BLaER1 (cell line): ENCODE data around the gene ROR1.

Experiments used
- H3K27ac ChIP-seq: shearing (Covaris generic); formaldehyde crosslinking; 2 replicates; pipeline ENCODE4 v1.8.1; 2022
- H3K27me3 ChIP-seq: shearing (Covaris generic); formaldehyde crosslinking; 2 replicates; pipeline ENCODE4 v1.8.1; 2022
- H3K36me3 ChIP-seq: shearing (Covaris generic); formaldehyde crosslinking; 2 replicates; pipeline ENCODE4 v1.8.1; 2022
- H3K4me1 ChIP-seq: shearing (Covaris generic); formaldehyde crosslinking; 2 replicates; pipeline ENCODE4 v1.8.1; 2022
- H3K4me2 ChIP-seq: shearing (Covaris generic); formaldehyde crosslinking; 2 replicates; pipeline ENCODE4 v1.8.1; 2022
- H3K4me3 ChIP-seq: shearing (Covaris generic); formaldehyde crosslinking; 2 replicates; pipeline ENCODE4 v1.8.1; 2022
- H3K9ac ChIP-seq: shearing (Covaris generic); formaldehyde crosslinking; 2 replicates; pipeline ENCODE4 v1.8.1; 2022
- H3K9me3 ChIP-seq: shearing (Covaris generic); formaldehyde crosslinking; 2 replicates; pipeline ENCODE4 v1.8.1; 2022
- H4K20me1 ChIP-seq: shearing (Covaris generic); formaldehyde crosslinking; 2 replicates; pipeline ENCODE4 v1.8.1; 2022
- Cebpa-rat ChIP-seq: shearing (Covaris generic); IDR thresholded peaks from 2 replicates; pipeline ENCODE4 v1.8.1; 2022

Gene ROR1

DNA sequence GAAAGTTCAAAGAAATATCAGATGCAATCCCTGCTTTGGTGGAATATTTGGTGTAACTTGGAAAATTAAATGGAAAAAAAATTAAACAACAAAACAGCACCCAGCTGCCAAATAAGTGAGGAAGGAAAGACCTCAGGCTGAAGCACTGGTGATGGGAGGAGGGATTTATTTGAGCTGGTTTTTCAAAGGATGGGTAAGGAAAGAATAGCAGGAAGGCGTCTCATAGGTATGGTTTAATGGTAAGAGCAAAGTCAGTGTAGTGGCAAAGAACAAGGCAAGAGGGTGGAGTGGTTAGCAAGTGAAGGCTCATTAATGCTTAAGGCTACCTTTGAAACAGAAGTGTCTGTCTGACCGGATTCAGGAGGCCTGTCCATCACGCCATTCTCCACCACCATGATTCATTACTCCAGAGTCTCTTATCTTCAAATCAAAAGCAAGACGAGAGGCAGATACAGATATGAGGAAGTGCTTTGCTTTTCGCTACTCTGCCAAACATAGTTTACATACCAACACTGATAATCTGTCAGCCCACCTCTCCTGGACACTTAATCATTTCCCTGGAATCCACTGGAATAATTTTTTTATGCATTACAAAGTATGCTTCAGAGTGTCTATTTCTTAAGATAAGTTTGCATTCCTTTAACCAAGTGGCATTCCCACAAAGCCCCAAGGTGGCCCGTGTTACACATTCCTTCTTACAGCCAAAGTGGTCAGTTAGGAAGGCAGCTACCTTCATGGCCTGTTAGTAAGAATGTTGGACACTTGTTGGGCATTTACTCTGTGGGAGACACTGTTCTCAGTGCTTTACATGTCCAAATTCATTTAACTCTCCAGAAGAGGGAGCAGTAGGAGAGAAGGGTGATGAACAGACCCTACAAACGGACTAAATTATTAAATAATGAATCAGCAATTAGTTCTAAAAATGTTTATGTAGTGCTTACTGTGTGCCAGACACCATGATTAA is 146.6 kb downstream of the ROR1 start:
- Histone ChIP-seq H3K9me3 (no peaks in the 10 kb centered on the region; the same call in 1 of the 2 replicates), H3K4me1 (peaks cover 68% of the 10 kb centered on the region), H4K20me1 (no peaks in the 10 kb centered on the region), H3K4me2 (peak overlapping the region; percentile 70), H3K9ac (no peak overlapping the region), H3K4me3 (no peak overlapping the region), H3K36me3 (no peaks in the 10 kb centered on the region), H3K27me3 (no peaks in the 10 kb centered on the region), H3K27ac (peak overlapping the region; percentile 69)
- no peak for TF ChIP-seq Cebpa-rat

DNA sequence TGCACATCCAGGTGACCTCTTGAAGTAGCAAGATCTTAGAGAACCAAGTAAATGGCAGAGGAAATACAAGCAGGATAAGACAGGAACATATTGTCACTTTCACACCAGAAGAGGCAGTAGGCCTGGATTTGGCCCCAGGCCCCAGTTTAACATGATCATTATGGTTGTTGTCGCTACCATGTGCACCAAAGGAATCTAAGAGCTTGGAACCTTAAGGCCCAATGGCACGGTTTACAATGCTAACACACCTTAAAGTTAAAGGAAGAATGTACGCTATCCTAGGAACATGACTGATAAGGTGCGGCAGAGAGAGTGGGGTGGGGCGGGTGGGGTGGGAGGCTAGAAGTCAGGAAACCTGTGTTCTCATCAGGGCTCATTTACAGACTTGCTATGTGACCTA is 147.5 kb downstream of the ROR1 start:
- peaks cover 67% of the 10 kb centered on the region for H3K4me1 ChIP-seq
- no peaks in the 10 kb centered on the region for H3K27me3 ChIP-seq
- no peak overlapping the region for H3K4me3 ChIP-seq
- peak overlapping the region; percentile 69 for H3K27ac ChIP-seq
- TF ChIP-seq Cebpa-rat: no peak
- H3K9ac ChIP-seq: no peak overlapping the region
- no peaks in the 10 kb centered on the region; the same call in 1 of the 2 replicates for H3K9me3 ChIP-seq
- peak overlapping the region; percentile 70 for H3K4me2 ChIP-seq
- no peaks in the 10 kb centered on the region for H3K36me3 ChIP-seq
- H4K20me1 ChIP-seq: no peaks in the 10 kb centered on the region

DNA sequence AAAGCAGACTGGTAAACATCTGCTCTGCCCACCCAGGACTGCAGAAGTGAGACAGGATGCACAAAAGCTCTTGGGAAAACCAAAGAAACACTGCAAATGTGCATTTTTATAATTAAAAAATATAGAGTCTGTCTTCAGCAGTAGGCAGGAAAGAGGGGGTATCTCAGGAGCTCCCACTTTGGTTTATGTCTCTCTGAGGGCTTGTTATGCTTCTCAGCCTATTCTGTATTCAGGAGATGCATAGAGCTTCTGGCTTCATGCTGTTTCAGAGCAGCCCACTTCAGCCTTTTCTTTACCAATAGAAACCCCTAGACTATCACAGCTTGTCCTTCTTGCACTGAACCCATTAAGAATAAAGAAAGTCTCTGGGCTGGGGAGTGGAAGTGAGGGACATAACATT is 148.0 kb downstream of the ROR1 start:
- TF ChIP-seq Cebpa-rat: no peak
- no peaks in the 10 kb centered on the region for H4K20me1 ChIP-seq
- peaks cover 63% of the 10 kb centered on the region for H3K4me1 ChIP-seq
- H3K4me3 ChIP-seq: no peak overlapping the region
- peak overlapping the region; percentile 38; the same call in 1 of the 2 replicates for H3K9ac ChIP-seq
- peak overlapping the region; percentile 75 for H3K27ac ChIP-seq
- H3K4me2 ChIP-seq: peak overlapping the region; percentile 70
- H3K27me3 ChIP-seq: no peaks in the 10 kb centered on the region
- no peaks in the 10 kb centered on the region; the same call in 1 of the 2 replicates for H3K9me3 ChIP-seq
- no peaks in the 10 kb centered on the region for H3K36me3 ChIP-seq

DNA sequence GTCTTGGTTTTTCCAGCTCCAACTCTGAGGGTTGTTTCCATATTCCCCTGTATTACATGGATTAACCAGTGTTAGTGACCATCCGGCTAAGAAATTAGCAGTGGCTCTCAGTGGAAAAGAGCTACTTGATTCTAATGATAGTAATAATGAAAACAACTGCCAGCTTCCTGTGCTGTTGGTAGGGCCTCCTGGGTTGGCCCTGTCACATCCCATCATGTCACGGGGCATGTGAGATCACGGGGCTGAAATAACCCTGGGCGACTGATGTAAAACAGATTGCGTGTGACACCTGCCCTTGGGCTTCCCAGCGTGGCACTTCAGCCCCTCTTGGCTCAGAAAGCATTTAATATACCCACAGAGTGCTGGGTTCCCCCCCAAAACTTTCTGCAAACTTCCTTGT is 149.0 kb downstream of the ROR1 start:
- H3K4me3 ChIP-seq: no peak overlapping the region
- peak overlapping the region; percentile 75 for H3K27ac ChIP-seq
- H4K20me1 ChIP-seq: no peaks in the 10 kb centered on the region
- H3K27me3 ChIP-seq: no peaks in the 10 kb centered on the region
- H3K9ac ChIP-seq: peak overlapping the region; percentile 40; the same call in 1 of the 2 replicates
- no peak for TF ChIP-seq Cebpa-rat
- peaks cover 54% of the 10 kb centered on the region for H3K4me1 ChIP-seq
- peak overlapping the region; percentile 70 for H3K4me2 ChIP-seq
- no peaks in the 10 kb centered on the region for H3K36me3 ChIP-seq
- no peaks in the 10 kb centered on the region; the same call in 1 of the 2 replicates for H3K9me3 ChIP-seq

DNA sequence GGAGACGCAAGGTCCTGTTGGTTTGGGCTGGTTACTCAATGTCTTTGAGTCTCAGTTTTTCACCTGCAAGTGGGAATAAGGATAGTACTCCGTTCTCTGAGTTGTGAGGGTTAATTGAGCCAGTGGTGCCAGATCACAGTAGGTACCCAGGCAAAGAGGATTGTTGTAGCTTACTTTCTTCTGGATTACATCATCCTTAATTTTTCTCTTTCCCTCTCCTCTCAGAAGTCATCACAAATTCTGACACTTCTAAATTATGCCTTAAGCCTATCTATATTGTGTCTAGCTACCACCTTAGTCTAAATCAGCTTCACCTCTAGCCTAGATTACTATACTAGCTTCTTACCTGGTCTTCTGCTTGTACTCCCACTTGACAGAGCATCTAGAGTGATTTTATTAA is 149.5 kb downstream of the ROR1 start:
- H3K27ac ChIP-seq: peak overlapping the region; percentile 75
- H3K36me3 ChIP-seq: no peaks in the 10 kb centered on the region
- no peak for TF ChIP-seq Cebpa-rat
- H3K27me3 ChIP-seq: no peaks in the 10 kb centered on the region
- H3K4me1 ChIP-seq: peaks cover 52% of the 10 kb centered on the region
- no peaks in the 10 kb centered on the region for H3K9me3 ChIP-seq
- H3K4me3 ChIP-seq: no peak overlapping the region
- no peaks in the 10 kb centered on the region for H4K20me1 ChIP-seq
- H3K4me2 ChIP-seq: peak overlapping the region; percentile 70
- H3K9ac ChIP-seq: peak overlapping the region; percentile 40; the same call in 1 of the 2 replicates

DNA sequence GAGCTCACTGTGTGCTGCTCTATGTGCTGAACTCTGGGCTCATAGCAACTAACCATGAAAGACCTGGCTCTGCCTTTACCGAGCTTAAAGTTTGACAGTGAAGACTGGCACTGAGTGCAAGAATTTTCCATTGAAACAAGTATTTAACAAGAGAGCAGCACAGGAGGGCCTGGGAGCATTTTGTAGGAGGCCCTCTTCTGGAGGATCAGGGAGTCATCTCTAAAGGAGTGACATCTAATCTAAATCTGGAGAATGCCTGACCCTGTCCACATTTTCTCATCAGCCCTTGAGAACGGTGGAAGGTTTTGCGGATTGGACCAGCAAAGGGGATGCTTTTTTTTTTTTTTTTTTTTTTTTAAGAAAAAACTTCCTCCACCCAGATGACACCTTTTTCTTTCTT is 150.8 kb downstream of the ROR1 start:
- TF ChIP-seq Cebpa-rat: no peak
- H3K9ac ChIP-seq: no peak overlapping the region
- H3K27me3 ChIP-seq: no peaks in the 10 kb centered on the region
- H3K4me2 ChIP-seq: no peak overlapping the region
- H3K4me3 ChIP-seq: no peak overlapping the region
- no peaks in the 10 kb centered on the region for H3K36me3 ChIP-seq
- peaks cover 49% of the 10 kb centered on the region for H3K4me1 ChIP-seq
- no peak overlapping the region for H3K27ac ChIP-seq
- H3K9me3 ChIP-seq: no peaks in the 10 kb centered on the region
- H4K20me1 ChIP-seq: no peaks in the 10 kb centered on the region

DNA sequence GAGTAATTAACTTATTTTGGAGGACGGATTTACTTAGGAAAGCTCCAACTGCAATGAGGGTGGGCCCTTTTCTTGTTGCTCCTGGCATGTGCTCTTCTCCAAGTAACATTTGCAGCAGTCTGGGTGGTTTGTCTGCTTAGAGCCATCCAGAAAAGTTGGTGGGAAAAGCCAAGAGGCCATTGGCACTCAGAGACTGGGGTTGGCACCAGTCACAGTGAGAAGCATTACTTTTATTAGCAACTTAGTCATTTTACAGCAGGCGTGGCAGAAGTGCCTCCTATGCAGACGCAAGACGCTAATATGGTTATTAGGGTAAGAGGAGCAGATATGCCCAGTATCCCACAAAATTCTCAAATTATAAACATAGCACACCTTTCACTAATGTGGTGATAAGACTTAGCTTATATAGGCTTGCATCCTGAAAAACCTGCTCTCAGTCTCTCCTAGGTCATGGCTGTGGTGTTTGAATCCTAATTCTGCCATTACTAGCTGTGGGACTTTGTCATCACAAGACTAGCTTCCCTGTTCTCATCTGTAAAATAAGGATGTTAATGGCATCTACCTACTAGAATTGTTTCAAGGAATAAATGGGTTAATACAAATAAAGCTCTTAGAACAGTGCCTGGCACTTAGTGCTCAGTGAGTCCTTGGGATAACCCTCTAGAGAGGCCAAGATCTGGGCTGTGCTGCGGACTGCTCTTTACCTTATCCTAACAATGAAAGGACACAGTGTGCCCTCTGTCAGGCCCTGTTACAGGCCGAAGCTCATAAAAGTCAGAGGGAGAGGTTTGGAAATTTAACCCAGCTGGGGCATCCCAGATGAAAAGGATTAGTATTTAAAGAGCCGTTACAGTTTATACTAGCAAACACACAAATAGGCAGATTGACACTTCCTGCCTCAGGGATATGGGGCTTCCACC is 154.6 kb downstream of the ROR1 start:
- H3K4me3 ChIP-seq: no peak overlapping the region
- H3K27ac ChIP-seq: no peak overlapping the region
- no peak overlapping the region for H3K9ac ChIP-seq
- no peaks in the 10 kb centered on the region for H3K27me3 ChIP-seq
- no peaks in the 10 kb centered on the region for H4K20me1 ChIP-seq
- no peak for TF ChIP-seq Cebpa-rat
- no peak overlapping the region for H3K4me2 ChIP-seq
- H3K36me3 ChIP-seq: no peaks in the 10 kb centered on the region
- H3K9me3 ChIP-seq: no peaks in the 10 kb centered on the region
- peaks cover 12% of the 10 kb centered on the region for H3K4me1 ChIP-seq

DNA sequence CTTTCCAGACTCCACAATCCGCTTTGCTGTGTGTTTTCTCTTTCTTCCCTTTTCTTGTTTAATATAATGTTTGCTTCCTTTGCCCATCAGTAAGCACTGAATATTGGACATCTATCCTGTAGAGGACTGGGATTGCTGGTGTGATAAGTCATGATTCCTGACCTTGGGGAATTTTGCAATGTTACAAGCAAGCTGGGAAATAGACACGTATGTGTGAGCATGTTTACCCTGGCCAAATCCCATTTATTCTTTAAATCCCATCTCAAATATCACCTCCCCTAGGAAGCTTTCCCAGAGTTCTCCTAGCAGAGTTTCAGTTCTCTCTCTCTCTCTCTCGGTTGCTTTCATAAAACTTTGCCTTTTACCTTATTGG is 155.3 kb downstream of the ROR1 start:
- peaks cover 5% of the 10 kb centered on the region; the same call in 1 of the 2 replicates for H3K4me1 ChIP-seq
- H3K27ac ChIP-seq: no peak overlapping the region
- no peak overlapping the region for H3K4me2 ChIP-seq
- H3K36me3 ChIP-seq: no peaks in the 10 kb centered on the region
- no peak for TF ChIP-seq Cebpa-rat
- no peaks in the 10 kb centered on the region for H3K27me3 ChIP-seq
- H3K9me3 ChIP-seq: no peaks in the 10 kb centered on the region
- H3K4me3 ChIP-seq: no peak overlapping the region
- H3K9ac ChIP-seq: no peak overlapping the region
- no peaks in the 10 kb centered on the region for H4K20me1 ChIP-seq

DNA sequence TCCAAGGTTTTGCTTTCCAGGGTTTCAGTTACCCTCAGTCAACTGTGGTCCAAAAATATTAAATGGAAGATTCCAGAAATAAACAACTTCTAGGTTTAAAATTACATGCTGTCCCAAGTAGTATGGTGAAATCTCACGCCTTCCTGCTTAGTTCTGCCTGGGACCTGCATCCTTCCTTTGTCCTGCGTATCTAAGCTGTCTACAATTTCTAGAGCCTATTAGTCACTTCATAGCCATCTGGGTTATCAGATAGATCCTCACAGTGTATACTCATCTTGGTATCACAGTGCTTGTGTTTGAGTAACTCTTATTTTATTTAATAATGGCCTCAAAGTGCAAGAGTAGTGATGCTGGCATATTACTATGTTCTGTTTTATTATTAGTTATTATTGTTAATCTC is 157.7 kb downstream of the ROR1 start:
- Histone ChIP-seq H3K36me3 (no peaks in the 10 kb centered on the region), H3K4me2 (no peak overlapping the region), H3K9ac (no peak overlapping the region), H4K20me1 (no peaks in the 10 kb centered on the region), H3K9me3 (no peaks in the 10 kb centered on the region), H3K4me1 (peaks cover 10% of the 10 kb centered on the region; the same call in 1 of the 2 replicates), H3K27me3 (no peaks in the 10 kb centered on the region), H3K27ac (no peak overlapping the region), H3K4me3 (no peak overlapping the region)
- no peak for TF ChIP-seq Cebpa-rat
